D341Med (cell line): ENCODE measurements around the gene PVALEF.
"Not testable (repeated sequence)": the region's sequence is repeated elsewhere in the genome, so short reads cannot be mapped to it uniquely, and the experiment has no call there.

Experiments
- DNase-seq: peaks from one replicate; pipeline ENCODE4 v3.0.0; 2012; ENCODE audit warnings: low spot score

Gene PVALEF

DNA sequence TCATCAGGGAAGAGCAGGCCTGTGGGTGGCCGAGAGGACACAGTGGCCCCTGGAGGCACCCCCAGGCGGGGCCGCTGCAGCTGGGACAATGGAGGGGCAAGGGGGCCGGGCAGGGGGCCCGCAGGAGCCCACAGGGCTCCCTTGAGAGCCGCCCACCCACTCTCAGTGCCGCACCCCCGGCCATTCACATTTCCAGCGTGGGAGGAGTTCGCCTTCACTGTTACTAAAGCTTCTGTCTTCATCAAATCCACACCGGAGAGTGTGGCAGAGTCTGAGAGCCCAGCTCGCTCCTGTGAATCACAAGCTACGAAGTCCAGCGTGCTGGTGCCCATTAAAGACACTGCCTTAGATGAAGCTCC, 20.9 kb upstream of the PVALEF start:
- DNase-seq, result no peak

DNA sequence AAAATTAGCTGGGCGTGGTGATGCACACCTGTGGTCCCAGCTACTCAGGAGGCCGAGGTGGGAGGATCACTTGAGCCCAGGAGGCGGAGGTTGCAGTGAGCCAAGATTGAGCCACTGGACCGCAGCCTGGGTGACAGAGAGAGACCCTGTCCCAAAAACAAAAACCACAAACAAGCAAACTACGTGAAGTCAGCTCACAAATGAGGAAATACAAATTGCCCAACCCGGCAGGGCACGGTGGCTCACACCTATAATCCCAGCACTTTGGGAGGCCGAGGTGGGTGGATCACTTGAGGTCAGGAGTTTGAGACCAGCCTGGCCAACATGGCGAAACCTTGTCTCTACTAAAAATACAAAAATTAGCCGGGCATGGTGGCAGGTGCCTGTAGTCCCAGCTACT, 19.1 kb upstream of the PVALEF start:
- DNase-seq, result not testable (repeated sequence)

DNA sequence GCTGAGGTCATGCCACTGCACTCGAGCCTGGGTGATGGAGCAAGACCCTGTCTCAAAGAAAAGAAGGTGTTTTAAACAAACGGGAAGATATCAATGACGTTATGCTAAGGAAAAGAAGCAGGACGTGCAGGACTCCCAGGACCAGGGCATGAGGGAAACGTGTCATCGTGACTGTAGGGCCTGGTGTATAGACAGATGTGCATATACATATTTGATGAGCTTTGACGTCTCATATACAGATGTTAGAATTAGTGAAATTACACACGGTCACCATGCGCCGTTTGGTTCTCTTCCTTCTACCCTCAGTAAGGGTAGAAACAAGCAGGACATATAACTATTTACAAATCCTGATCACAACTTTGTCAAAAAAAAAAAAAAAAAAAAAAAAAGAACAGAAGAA, 17.6 kb upstream of the PVALEF start:
- DNase-seq, result no peak

DNA sequence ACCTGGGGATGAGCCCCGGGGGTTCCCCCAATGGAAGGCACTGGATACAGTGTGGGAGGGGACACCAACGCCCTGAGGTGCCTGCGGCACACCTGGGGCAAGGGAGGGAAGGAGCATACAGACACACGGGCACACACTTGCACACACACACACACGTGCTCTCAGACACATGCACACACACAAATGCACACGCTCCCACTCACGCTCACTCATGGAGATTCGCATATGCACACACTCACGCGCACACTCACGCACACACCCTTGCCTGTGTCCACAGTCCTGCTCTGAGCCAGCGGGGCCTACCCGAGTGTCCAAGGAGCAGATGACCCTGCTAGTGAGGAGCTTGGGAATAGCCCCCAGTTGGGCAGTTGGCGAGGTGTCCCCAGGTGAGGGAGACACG, 16.7 kb upstream of the PVALEF start:
- DNase-seq, result no peak

DNA sequence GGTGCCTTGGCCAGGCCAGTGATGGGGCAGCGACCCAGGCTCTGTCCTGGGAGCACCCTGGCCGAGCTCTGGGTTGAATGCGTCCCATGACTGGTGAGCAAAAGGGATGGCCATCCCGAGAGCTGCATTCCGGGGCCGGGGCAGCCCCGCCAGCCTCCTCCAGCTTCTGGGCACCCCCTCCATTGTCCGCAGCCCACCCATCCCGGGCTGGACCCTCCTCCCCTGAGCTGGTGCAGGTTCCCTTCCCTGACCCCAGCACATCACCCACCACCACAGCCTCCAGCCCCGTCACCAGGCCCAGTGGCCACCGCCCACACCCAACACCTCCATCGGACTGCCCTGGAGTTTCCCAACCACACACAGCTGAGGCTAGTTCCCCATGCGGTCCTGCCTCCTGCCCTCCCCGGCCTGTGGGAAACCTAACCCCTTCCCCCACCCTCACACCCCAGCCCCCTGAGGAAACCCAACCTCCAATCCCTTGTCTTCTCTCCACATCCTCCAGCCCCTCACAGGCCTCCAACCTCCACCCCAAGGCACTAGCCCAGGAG, 16.2 kb upstream of the PVALEF start:
- DNase-seq, result no peak

DNA sequence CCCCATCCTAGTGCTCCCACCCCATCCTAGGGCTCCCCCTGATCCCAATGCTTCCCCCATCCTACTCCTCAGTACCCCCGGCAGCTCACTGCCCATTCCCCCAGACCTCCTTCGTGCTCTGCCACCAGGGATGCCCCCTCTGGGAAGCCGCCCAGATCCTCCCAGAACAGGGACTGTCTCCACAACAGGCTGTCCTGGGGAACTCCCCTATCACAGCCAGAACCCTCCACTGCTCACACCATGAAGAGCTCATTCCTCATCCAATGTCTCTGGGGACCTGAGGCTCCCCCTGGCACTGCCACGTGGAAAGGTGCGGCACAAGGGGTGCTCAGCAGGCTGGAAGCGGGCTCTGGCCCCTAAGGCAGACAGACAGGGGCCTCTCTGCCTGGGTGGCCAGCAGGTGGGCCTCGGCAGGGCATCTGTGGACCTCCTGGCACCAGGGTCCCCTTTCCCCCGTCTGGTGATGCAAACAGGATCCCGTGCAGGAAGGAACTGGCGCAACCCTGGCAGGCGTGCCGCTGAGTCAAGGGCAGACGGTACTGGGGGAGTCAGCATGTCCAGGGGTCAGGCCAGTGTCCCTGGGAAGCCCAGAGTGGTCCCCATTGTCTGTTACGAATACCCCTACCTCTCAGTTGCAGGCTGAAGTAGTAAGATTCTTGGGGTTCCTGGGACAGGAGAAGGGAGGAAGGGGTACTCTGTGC, 14.8 kb upstream of the PVALEF start:
- DNase-seq, result no peak

DNA sequence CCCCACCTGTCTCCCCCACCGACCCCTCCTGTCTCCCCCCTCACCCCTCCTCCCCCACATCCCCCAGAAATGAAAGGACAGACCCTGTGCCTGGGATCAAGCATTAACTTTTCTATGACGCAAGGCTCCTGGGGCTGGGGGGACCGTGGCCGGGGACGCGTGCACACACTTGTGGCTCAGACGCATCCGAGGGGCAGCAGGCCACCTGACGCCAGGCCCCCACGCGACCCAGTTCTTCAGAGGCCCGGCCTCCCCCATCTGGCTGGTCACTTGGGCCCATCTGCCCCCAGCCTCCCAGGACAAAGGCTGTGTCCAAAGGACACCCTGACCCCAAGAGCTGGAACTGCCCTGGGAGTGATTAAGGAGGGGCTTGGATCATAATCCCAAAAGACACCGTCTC, 14.0 kb upstream of the PVALEF start:
- no peak for DNase-seq

DNA sequence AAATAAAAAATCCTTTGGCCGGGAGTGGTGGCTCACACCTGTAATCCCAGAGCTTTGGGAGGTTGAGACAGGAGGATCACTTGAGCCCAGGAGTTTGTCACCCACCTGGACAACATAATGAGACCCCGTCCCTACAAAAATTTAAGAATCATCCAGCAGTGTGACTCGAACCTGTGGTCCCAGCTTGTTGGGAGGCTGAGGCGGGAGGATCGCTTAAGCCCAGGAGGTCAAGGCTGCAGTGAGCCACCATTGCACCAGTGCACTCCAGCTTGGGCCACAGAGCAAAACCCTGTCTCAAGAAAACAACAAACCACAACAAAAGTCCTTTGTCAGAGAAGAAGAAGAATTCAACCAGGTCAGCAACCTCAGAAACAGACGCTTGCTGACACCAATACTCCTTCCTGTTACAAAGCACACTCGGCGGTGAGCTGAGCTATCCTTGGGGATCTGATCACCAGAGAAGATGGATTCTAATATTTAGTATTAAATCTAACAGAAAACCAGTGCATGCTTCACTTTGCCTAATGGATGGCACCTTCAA, 12.9 kb upstream of the PVALEF start:
- DNase-seq, result no peak

DNA sequence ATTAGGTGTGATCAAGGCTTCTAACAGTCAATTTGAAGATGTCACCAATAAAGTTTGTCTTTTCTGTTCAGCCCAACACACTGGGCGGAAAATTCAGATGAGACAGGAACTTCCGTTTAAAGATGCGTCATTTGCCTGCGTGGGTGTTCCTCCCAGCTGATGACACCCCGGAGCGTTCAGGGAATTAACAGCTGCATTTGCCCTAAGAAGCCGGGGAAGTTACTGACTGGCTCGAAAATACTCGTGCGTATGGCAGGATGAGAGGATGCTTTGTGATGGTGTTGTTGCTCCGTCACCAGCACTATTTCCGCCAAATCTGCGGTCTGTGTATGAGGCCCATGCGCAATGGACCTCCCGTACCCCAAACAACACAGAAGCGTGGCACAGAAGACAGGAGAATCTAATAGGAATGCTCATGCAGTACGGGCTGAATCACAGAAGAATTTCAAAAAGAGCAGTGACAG, 11.9 kb upstream of the PVALEF start:
- DNase-seq, result no peak

DNA sequence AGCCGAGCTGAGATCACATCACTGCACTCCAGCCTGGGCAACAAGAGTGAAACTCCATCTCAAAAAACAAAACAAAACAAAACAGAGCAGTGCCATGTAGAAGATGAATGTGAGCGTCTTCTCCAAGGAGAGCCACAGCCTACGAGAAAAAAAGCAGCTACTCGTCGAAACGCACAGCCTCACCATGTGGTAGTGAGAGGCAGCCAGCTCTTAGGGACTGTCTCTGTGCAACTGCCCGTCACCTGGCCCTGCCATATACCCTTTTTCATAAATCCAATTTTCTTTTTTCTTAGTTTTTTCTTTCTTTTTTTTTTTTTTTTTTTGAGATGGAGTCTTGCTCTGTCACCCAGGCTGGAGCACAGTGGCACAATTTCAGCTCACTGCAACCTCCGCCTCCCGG, 11.3 kb upstream of the PVALEF start:
- DNase-seq, result not testable (repeated sequence)

DNA sequence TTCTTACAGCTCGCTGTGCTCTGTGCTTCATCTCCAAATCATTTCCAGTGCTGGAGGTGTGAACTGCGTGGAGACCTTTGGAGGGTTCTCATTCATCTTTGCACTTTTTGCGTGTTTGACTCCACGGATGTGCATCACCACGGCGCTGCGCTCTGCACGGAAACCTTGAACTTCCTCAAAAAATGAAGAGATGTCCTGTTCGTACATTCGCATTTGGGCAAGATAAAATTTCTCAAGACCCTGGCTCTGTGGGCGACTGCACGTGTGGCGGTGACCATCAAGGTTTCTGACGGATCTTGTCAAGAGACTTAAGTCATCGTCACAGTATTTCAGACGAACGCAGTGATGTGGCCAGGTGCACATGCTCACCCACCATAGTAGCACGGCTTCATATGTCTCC, 10.3 kb upstream of the PVALEF start:
- DNase-seq, result no peak

DNA sequence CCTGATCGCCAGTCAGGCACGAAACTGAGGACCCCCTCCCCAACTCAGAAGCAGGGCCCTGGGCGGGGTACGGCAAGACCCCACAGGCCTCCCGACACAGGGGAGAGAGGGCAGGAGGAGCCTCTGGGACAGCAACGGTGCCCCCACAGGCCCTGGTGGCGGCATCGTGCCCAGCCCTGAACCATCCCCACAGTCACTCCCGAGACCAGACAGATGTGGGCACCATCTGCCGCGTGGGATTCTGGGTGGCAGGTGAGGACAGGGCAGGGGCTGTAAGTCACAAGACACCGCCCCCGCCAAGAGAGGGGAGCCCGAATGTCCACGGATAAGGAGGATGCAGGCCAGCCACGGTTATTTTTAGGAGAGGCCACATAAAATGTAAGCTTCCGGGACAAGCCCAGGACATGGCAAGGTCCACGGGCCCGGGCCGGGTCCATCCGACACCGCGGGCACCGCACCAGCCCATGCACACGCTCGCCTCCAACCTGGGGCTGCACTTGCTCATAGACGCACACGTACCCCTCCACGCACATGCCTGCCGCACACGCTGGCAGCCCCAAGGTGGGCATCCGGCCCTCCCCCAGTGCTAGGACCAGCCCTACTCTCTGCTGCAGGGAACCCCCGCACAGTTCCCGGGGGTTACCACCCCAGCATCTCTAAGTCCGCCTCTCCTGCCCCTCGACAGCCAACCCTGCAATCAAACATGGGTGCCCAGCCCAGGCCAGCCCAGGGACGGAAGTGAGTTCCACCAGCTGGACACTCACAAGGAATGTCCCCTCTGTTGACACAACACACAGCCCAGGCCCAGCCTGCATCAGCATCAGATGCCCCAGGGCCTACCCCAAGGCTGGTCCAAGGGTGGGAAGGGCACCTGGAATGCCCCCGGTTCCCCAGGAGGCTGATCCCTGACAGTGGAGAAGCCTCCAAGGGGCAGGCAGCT, 8.2 kb upstream of the PVALEF start:
- DNase-seq, result no peak

DNA sequence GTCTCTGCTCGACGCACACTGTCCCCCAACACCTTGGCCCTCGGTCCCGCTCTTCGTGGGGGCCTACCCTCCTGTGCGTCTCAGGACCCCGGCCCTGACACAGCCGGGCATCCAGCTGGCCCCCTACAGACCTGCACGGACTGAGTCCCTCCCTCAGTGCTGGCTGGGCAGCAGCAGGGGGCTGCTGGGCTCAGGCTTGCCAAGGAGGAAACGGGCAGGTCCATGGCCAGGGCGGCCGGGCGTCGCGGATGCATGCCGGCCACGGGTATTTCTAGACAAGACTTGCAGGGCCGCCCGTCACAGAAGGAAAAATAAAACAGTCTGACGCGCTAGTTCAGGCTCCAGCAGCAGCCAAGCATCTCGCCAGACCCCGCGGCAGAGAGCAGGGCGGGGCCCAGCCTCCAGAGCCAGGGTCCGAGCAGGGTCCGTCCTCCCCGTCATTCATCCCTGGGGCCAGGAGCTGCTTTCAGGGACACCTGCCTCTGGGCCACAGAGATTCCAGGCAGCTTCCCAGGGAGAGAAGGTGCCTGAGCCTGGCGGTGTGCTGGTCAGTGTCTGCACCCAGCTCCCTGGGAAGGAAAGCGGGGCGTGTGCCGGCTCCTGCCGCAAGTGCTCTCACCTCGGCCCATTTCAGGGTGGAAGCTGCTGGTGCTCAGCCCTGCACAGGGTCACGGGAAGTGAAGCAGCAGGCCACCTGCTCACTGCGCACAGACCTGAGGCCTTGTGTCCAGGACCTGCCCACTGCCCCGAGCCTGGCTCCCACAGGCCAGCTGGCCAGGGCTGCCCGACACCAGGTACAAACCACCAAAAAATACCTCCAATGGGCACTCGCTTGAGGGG, 7.2 kb upstream of the PVALEF start:
- DNase-seq, result no peak

DNA sequence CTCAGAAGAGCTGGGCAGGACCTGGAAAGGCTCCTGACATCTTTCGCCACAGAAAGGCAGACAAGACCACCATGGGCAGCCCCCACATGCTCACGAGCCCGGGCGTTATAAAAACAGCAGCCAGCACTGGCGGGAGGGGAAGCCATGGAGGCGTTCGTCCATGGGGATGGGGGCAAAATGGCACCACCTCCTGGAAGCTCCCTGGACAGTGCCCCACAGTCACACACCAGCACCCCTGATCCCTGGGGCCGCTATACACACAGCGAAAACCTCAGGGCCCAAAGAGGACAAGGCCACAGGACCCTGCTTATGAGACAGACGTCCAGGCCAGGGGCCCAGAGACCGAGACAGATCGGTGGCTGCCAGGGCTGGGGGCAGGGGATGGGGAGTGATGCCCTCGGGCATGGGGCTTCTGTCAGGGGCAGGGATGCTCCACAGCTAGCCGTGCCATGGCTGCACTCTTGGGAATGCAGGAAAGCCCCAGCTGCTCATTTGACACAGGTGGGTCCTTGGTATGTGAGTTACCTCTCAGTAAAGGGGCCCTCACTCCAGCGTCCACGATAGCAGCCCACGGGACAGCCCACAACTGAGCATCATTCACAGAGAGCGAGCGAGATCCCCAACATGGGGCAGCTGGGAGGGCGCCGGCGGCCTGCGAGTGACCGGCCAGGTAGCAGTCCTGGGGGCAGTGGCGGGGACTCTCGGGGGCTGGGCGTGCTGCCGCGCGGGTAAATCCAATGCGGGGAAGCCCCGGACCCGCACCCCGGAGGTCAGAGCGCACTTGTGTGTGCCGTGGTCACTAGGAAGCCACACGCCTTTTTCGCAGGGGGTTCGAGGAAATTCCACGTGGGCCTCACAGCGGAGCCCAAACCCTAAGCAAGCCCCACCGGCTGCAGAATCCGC, 6.4 kb upstream of the PVALEF start:
- no peak for DNase-seq

DNA sequence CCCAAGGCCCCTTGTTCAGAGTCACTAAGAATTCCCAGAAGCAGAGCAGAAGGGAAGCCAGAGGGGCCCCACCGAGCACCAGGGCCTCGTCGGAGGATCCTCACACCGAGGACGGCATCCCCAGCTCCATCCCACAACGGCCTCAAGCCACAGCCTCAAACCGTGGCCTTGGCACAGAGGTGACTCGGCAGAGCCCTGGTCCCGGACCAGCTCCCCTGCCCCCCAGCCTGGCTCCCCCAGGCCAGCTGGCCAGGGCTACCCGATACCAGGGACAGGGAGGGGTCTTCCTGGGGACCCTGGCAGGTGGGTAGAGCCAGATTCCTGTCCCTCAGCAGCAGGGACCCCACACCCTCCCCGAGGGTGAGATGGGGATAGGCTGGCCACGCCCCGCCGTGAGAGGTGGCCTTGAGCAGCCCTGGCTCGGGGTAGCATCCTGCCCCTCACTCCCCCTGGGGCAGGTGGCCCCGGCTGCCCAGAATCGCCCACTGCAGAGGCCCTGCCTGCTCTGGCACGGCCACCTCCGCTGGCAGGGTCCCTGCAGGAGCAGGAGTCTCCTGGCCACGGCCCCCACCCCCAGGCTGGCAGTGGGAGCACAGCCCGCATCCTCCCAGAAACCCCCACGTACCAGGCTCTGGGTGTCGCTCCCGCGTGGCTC, 5.6 kb upstream of the PVALEF start:
- no peak for DNase-seq

DNA sequence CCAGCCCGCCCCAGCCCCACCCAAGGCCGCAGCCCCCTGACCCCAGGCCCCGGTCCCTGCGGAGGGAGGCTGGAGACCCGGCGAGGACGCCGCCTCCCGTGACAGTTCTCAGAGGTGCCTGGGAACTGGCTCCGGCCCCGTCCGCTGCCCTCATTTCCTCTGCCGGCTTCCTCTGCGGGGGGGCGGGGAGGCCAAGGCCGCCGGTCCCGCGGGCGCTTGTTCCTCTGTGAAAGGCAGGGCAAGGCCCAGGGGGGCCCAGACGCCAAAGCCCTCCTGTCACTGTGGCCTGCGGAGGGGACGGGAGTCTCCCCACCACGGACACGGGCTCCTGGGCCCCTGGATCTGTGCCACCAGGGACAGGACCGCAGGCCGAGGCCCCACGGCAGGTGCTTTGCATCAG, 5.0 kb upstream of the PVALEF start:
- no peak for DNase-seq

DNA sequence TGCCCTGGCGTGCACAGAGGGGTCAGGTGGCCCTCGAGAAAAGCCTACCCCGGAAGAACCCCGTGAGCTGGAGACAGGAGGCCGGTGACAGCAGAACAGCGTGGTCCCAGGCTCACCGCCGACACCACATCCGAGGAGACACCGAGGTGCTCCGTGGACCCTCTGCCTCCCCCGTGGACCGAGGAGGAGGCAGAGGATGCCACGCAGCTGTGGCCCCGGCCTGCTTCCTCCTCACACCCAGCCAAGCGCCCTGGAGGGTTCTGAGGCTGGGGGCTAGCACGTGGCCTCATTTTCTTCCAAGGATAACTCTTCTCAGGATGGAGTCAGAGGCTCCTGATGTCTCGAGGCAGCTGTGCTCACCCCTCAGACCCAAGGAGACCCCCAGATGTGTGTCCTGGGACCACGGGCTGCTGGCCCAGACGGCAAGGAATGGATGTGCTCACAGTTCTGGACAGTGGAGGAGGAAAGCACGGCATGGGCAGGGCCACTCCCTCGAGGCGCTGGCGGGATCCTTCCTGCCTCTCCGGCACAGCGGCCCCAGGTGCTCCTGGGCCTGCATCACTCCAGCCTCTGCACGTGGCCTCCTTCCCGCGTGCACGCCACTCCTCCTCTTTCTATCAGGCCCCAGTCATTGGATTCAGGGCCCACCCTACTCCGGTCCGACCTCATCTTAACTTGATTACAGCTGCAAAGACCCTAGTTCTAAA, 4.4 kb upstream of the PVALEF start:
- DNase-seq, result no peak

DNA sequence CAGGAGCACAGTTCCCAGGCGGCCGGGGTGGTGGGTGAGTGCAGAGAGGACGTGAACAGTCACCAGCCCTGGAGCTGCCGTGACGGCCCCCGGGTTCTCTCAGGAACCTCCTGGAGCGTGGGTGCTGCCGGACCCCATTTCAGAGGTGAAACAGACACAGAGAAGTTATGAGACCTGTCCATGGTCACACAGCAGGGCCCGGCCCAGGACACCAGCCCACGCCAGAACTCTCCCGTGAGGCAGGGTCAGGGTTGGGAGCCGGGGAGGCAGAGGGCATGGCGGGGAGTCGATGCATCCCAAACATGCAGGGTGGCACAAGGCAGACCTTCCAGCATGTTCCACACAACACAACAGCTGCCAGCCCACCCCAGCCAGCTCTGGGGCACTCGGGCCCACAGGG, 3.8 kb upstream of the PVALEF start:
- no peak for DNase-seq

DNA sequence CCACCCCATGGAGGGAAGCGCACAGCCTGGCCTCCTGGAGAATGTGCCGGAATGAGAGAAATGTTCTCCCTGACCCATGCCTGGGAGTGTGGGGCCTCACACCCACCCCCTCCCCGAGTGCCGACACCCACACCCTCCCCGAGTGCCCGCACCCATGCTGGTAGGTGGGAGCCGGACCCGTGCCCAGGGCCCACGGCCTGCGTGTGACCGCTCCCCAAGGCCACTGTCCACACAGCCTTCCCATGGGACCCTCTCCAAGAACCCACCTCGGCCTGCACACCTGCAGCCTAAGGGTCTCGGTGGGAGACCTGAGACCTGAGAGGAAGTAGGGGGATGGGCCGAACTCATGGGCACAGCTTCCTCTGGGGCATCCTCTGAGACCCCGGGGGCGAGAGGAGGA, 3.3 kb upstream of the PVALEF start:
- DNase-seq, result no peak

DNA sequence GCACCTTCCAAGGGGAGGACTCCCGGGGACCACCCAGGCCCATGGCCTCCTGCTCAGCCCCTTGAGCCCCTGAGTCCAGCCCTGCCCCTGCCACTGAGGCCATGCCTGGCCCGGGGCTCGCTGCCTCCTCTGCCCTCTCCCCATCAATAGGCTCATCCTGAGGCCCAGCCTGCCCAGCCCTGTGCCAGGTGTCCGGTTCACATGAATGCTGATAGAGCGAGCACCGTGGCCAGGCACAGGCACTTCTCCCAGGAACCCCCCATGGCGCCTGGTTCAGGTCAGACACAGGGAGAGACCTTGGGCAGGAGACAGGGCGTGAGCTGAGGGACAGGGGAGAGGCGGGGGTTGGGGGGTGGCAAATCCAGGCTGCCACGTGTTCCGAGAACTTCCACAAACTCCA, 2.8 kb upstream of the PVALEF start:
- no peak for DNase-seq
